ENCODE data around the gene LGALS3BP. TPM values are rescaled to one million over a fixed set of nuclear protein-coding genes. Genes with fewer than 3 reads are reported as not detected.

LGALS3BP gene
- total and polyA plus RNA-seq, 2 of the 4 experiments (the other 2 are of a cell fraction) = 33.7 to 273 TPM

DNA sequence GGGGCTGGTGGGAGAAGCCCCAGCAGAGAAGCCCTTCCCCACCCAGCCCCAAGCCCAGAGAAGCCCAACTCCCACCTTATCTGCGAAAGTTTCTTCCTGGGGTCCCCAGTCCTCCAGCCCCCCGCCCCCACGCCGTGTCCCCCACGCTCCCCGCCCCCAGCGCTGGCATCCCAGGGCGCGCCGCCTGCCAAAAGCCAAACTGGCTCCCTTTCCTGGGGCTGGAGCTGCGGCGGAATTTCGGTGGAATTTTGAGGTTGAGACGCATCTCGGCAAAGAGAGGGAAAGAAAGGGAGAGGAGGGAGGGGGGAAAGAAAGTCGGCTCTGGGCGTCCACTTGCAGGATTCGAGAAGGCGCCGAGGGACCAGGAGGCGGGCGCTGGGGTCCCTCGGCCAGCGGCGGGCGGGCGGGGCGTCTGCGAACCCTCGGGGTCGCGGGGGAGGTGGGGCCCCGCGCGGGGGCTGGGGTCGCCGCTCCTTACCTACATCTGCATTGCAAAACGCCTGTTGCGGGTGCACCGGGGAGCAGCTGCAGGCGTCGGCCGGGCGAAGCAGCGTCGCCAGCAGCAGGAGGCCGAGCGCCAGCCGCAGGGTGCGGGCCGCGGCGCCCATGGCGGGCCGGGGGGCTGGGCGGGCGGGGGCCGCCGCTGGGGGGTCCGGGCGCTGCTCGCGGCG is 55.1 kb downstream of the LGALS3BP start:
- H3K4me1 ChIP-seq (ENCODE audit: control insufficient read depth, insufficient read depth, low read length) = peaks cover 28% of the 10 kb centered on the region
- H3K27me3 ChIP-seq (ENCODE audit: control insufficient read depth, insufficient read depth, low read length) = no peaks in the 10 kb centered on the region
- H3K14ac ChIP-seq (replicated peaks; ENCODE audit: low read depth, low read length) = peak overlapping the region; percentile 88; the same call in 1 of the 2 replicates
- H2BK5ac ChIP-seq (ENCODE audit: low read depth, low read length, poor library complexity, severe bottlenecking) = peak overlapping the region; percentile 40
- WGBS, 2 experiments (ENCODE audit: extremely low coverage in 2 of 2, insufficient read length in 1 of 2) = 0% methylated on average over 2 of the region's 64 CpGs; no CpG with 5 or more reads in 1 of the 2 experiments
- peaks cover 48% of the 10 kb centered on the region for H4K20me1 ChIP-seq (ENCODE audit: insufficient read depth, low read length)
- DNase-seq = no peak
- 0 out of 2 replicates have a peak, but pooled peaks have one; percentile 1 for TF ChIP-seq MAZ (IDR thresholded peaks at IDR 0.05; ENCODE audit: borderline replicate concordance, low read depth, low read length)
- TF ChIP-seq USF2 (IDR thresholded peaks at IDR 0.05; ENCODE audit: low read depth, low read length) = no peak
- TF ChIP-seq POLR2A (IDR thresholded peaks at IDR 0.05; ENCODE audit: low read depth, low read length) = peak; percentile 5; the same call in 1 of the 2 replicates
- H3K4me2 ChIP-seq (ENCODE audit: low read depth, low read length) = peak overlapping the region; percentile 91
- peaks cover 16% of the 10 kb centered on the region for H3K9me1 ChIP-seq (ENCODE audit: insufficient read depth, low read length)
- intact Hi-C loops (cut with micrococcal nuclease) = loop anchor here (1.0 to 2.0 kb wide), 4 partner anchors 9 to 60 kb away; no protein-coding TSS in a partner anchor
- ChIA-PET POLR2A (ENCODE audit: unreplicated experiment) (interaction anchor here (0.6 to 0.7 kb wide), 2 partner anchors 178 to 1353 kb away, joined by 3 to 15 read pairs; no protein-coding TSS in a partner anchor), CTCF (no interaction called here)
- peak; percentile 5; the same call in 1 of the 2 replicates for ATAC-seq (ENCODE audit: low read depth)
- H3K23ac ChIP-seq (ENCODE audit: low read depth, low read length) = peak overlapping the region; percentile 82
- H2BK20ac ChIP-seq (ENCODE audit: low read depth, low read length) = no peak overlapping the region
- 0 out of 2 replicates have a peak overlapping the region, but pooled peaks have one; percentile 3 for H2BK120ac ChIP-seq (ENCODE audit: low read depth, low read length)
- no peak overlapping the region; the same call in 1 of the 2 replicates for H3K18ac ChIP-seq (ENCODE audit: low read depth, low read length)
- BruUV-seq (replicated peaks) = no TSS peak
- no peak overlapping the region for H2BK15ac ChIP-seq (ENCODE audit: low read depth, low read length)
- H4K8ac ChIP-seq (ENCODE audit: low read depth in 2 of 2, low read length in 2 of 2) = no peak overlapping the region
- peak overlapping the region; percentile 95 for H2AK9ac ChIP-seq (replicated peaks; ENCODE audit: low read depth, low read length, poor library complexity)
- H3K4me3 ChIP-seq (ENCODE audit: insufficient read depth, low read depth, low read length) = peak overlapping the region; percentile 89
- peak overlapping the region; percentile 70; the same call in 1 of the 2 replicates for H3K56ac ChIP-seq (ENCODE audit: extremely low read depth, insufficient read depth, low read length)
- H2AFZ ChIP-seq (replicated peaks; ENCODE audit: low read length, poor library complexity) = no peak overlapping the region
- 0 out of 2 replicates have a peak overlapping the region, but pooled peaks have one; percentile 19 for H4K91ac ChIP-seq (ENCODE audit: insufficient read depth, low read depth, low read length)
- dilution Hi-C loops (cut with HindIII; ENCODE audit: low sequenced_read_pairs, unreplicated experiment) = no loop called here
- H4K5ac ChIP-seq (ENCODE audit: low read depth, low read length) = no peak overlapping the region
- peak overlapping the region; percentile 65 for H3K27ac ChIP-seq (ENCODE audit: insufficient read depth, low read length)
- H3K79me1 ChIP-seq (ENCODE audit: low read depth in 1 of 2, low read length in 2 of 2) = peaks cover 0 to 45% of the 10 kb centered on the region in 2 experiments; a peak in 3 of 4 replicates
- H3K36me3 ChIP-seq (ENCODE audit: control insufficient read depth, insufficient read depth, low read length) = peaks cover 4% of the 10 kb centered on the region
- peak overlapping the region; percentile 70 for H2AK5ac ChIP-seq (ENCODE audit: low read depth, low read length)
- in situ Hi-C loops (cut with MboI; ENCODE audit: low sequenced_read_pairs) = no loop called here
- H3K9me3 ChIP-seq (ENCODE audit: control insufficient read depth, insufficient read depth, low read length) = no peaks in the 10 kb centered on the region
- H3K9ac ChIP-seq (ENCODE audit: low read depth, low read length) = peak overlapping the region; percentile 86
- peak overlapping the region; percentile 63 for H3K4ac ChIP-seq (ENCODE audit: low read depth, low read length)
